NCI-H69 (cell line): Measurements from ENCODE around the gene FAM163B.
"Not testable (repeated sequence)": the region's sequence is repeated elsewhere in the genome, so short reads cannot be mapped to it uniquely, and the experiment has no call there.

ENCODE experiments used
- DNase-seq: peaks from one replicate; lab custom pipeline; 2025; lab: John Stamatoyannopoulos, UW

The FAM163B gene

GRCh38 chr9:133640160-133640559 is 31.0 kb upstream of the FAM163B start:
- no peak for DNase-seq

GRCh38 chr9:133639613-133640012 is 30.4 kb upstream of the FAM163B start:
- DNase-seq: no peak

GRCh38 chr9:133638711-133639110 is 29.5 kb upstream of the FAM163B start:
- DNase-seq: no peak

- DNase-seq: no peak
These were observed 28.9 kb upstream of the FAM163B start for GRCh38 chr9:133638076-133638475.

GRCh38 chr9:133637451-133638055 is 28.4 kb upstream of the FAM163B start:
- no peak for DNase-seq

- no peak for DNase-seq
These were observed 27.7 kb upstream of the FAM163B start for GRCh38 chr9:133636902-133637301.

GRCh38 chr9:133635533-133636531 is 26.6 kb upstream of the FAM163B start, which contains the start of gene DBH:
DBH (plus strand) TSS chr9:133636363; CDS start chr9:133636372, 9 bp downstream.
- DNase-seq: no peak

- DNase-seq: no peak
These were observed 25.9 kb upstream of the FAM163B start for GRCh38 chr9:133635098-133635497.

- DNase-seq: peak; percentile 79
These were observed 25.0 kb upstream of the FAM163B start for GRCh38 chr9:133634081-133634691.

- peak; percentile 42 for DNase-seq
These were observed 24.5 kb upstream of the FAM163B start for GRCh38 chr9:133633681-133634080.

GRCh38 chr9:133632806-133633680 is 23.9 kb upstream of the FAM163B start:
- peak; percentile 67 for DNase-seq

GRCh38 chr9:133631111-133631510 is 21.9 kb upstream of the FAM163B start:
- no peak for DNase-seq

GRCh38 chr9:133629221-133630110 is 20.3 kb upstream of the FAM163B start:
- no peak for DNase-seq

- no peak for DNase-seq
These were observed 19.6 kb upstream of the FAM163B start for GRCh38 chr9:133628766-133629165.

GRCh38 chr9:133627341-133627740 is 18.2 kb upstream of the FAM163B start:
- no peak for DNase-seq

GRCh38 chr9:133626008-133626407 is 16.8 kb upstream of the FAM163B start:
- DNase-seq: not testable (repeated sequence)

- DNase-seq: no peak
These were observed 13.4 kb upstream of the FAM163B start for GRCh38 chr9:133622555-133622954.

- peak; percentile 35 for DNase-seq
These were observed 12.6 kb upstream of the FAM163B start for GRCh38 chr9:133621725-133622267.

- no peak for DNase-seq
These were observed 10.6 kb upstream of the FAM163B start for GRCh38 chr9:133619791-133620190.

- no peak for DNase-seq
These were observed 9.5 kb upstream of the FAM163B start for GRCh38 chr9:133618726-133619125.
